C4-2B (cell line): ENCODE data around the gene GCAT.

Experiments
- H3K27ac ChIP-seq: fragments of 450-650 bp; 2 replicates; pipeline ENCODE4 v1.5.1; 2017
- CTCF ChIP-seq: fragments of 450-650 bp; conservative IDR thresholded peaks from 2 replicates; pipeline ENCODE4 v1.5.1; 2017; ENCODE audit warnings: mild to moderate bottlenecking
- ZFX ChIP-seq: fragments of 450-650 bp; IDR thresholded peaks from 2 replicates; pipeline ENCODE4 v1.6.1; 2017

GCAT gene

GRCh38 chr22:37804881-37805809, 2.6 kb upstream of the GCAT start:
- peak overlapping the region; percentile 98 for H3K27ac ChIP-seq
- TF ChIP-seq ZFX (peak; percentile 68; the same call in 1 of the 2 replicates), CTCF (no peak)

GRCh38 chr22:37805810-37806277, 1.9 kb upstream of the GCAT start:
- peak overlapping the region; percentile 98 for H3K27ac ChIP-seq

GRCh38 chr22:37806409-37807333, 1.1 kb upstream of the GCAT start:
- peak overlapping the region; percentile 98 for H3K27ac ChIP-seq
- TF ChIP-seq ZFX (no peak), CTCF (no peak)

More at GRCh38 chr22:37805810-37806277, 1.9 kb upstream of the GCAT start:
- TF ChIP-seq ZFX = no peak
- TF ChIP-seq CTCF = no peak

GRCh38 chr22:37808294-37808657, 542 bp downstream of the GCAT start:
- peak overlapping the region; percentile 98 for H3K27ac ChIP-seq
- TF ChIP-seq CTCF = no peak
- no peak for TF ChIP-seq ZFX

GRCh38 chr22:37809672-37810333, 2.1 kb downstream of the GCAT start:
- H3K27ac ChIP-seq = no peak overlapping the region; the same call in 1 of the 2 replicates
- TF ChIP-seq CTCF (no peak), ZFX (no peak)

GRCh38 chr22:37811867-37812266, 4.1 kb downstream of the GCAT start:
- no peak overlapping the region for H3K27ac ChIP-seq
- TF ChIP-seq CTCF (no peak), ZFX (no peak)
